Psoas muscle (tissue), 8 donors: ENCODE results near the gene EMCN. TPM values are rescaled to one million over a fixed set of nuclear protein-coding genes. Genes with fewer than 3 reads are reported as not detected.
"Not testable (repeated sequence)": the region's sequence is repeated elsewhere in the genome, so short reads cannot be mapped to it uniquely, and the experiment has no call there.

Experiments used
- ATAC-seq, 4 donors: fragments of 200-7000 bp; cut with Tn5 transposase; one replicate each; pipeline ENCODE4 v1.9.1; 2020; ENCODE audit warnings: moderate library complexity in 3 of 4, mild to moderate bottlenecking in 2 of 4
- DNase-seq, 2 donors: peaks; one replicate each; pipeline ENCODE4 v3.0.0-alpha.2; 2020
- H3K27ac ChIP-seq: fragments of 200-600 bp; one replicate; pipeline ENCODE4 v1.8.0; 2022
- H3K27me3 ChIP-seq, 3 donors: fragments of 200-600 bp in 1 of 3; one replicate each; pipeline versions ENCODE4 v1.6.1 to v1.8.0; 2013 to 2022; ENCODE audit warnings: low read length in 2 of 3, mild to moderate bottlenecking in 2 of 3, moderate library complexity in 1 of 3; ENCODE audit not compliant: insufficient read depth in 3 of 3
- H3K36me3 ChIP-seq, 2 donors: fragments of 200-600 bp in 1 of 2; one replicate each; pipeline versions ENCODE4 v1.6.1 to v1.8.0; 2013 to 2022; ENCODE audit warnings: low read depth in 1 of 2, mild to moderate bottlenecking in 1 of 2, moderate library complexity in 1 of 2; ENCODE audit not compliant: insufficient read depth in 1 of 2
- H3K4me1 ChIP-seq: fragments of 200-600 bp; one replicate; pipeline ENCODE4 v1.8.0; 2022
- H3K4me3 ChIP-seq: fragments of 200-600 bp; one replicate; pipeline ENCODE4 v1.8.0; 2022; ENCODE audit warnings: mild to moderate bottlenecking
- H3K9me3 ChIP-seq: fragments of 200-600 bp; one replicate; pipeline ENCODE4 v1.8.0; 2022
- WGBS, 3 donors: extraction: QIAGEN DNeasy Blood & Tissue Kit; methylation state at CpG; one replicate each; pipeline versions ENCODE4 v1.1.6 to v1.1.7; 2013; 5-methylcytosine and 5-hydroxymethylcytosine counted together
- intact Hi-C, 2 donors: fragments of 100-400 bp; cut with DNase I; formaldehyde crosslinking; loops; one replicate each; pipeline versions ENCODE4 v1.11.0 to v1.14.2; 2022
- polyA plus RNA-seq, 3 donors: library from polyadenylated mRNA; stranded (reverse); fragments of 200-250 nt; gene quantifications; one replicate each; pipeline ENCODE4 v1.2.3, GENCODE V29; 2013
- total RNA-seq, 4 donors: library from RNA; stranded (reverse); fragmentation: NEBNext Ultra II Directional in 2 of 4; extraction: Animal tissue kit (Norgen Biotek cat#: 25700) in 2 of 4; gene quantifications; one replicate each; pipeline versions ENCODE4 v1.2.1 to v1.2.4, GENCODE V29; 2021 to 2023
- TF ChIP-seq, protein P1 (sequence below): fragments of 200-600 bp; IDR thresholded peaks from one replicate; pipeline ENCODE4 v1.8.0; 2022; ENCODE audit warnings: antibody characterized with exemption
- donor health status: healthy with polysubstance abuse.
- donor health status: DM: no; HTN: no; CAD: no; lungs with moderate emphysema.
- donor health status: Bipolar disorder and iron deficiency.
- donor health status: healthy.
- donor health status: DM: yes; HTN: yes; CAD: no.
- donor health status: DM: no; HTN: no; CAD: no.
- donor health status: DM: no; HTN: no; CAD: no.
- donor health status: DM: yes; HTN: yes; CAD: no.

EMCN gene
- total and polyA plus RNA-seq, 7 donors = 7.8 to 25.0 (median 10.8) TPM

DNA sequence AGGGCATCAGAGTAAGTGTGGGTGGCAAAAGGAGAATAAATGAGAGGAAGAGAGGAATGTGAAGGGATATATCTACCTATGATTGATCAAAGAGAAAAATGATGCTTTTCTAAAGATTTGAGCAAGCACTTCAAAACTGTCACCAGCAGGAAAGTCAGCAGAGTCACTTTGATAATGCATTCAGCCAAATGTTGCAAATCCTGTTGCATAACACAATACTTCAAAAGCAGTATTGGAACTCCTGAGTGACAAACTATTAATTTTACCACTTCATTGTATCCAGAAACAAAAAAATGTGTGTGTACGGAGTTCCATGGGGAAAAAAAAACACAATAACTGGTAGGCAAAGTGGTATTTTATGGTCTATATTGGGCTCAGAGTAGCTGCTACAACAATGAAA is 160.3 kb downstream of the EMCN start:
- H3K27ac ChIP-seq = no peak overlapping the region
- TF ChIP-seq, protein P1, sequence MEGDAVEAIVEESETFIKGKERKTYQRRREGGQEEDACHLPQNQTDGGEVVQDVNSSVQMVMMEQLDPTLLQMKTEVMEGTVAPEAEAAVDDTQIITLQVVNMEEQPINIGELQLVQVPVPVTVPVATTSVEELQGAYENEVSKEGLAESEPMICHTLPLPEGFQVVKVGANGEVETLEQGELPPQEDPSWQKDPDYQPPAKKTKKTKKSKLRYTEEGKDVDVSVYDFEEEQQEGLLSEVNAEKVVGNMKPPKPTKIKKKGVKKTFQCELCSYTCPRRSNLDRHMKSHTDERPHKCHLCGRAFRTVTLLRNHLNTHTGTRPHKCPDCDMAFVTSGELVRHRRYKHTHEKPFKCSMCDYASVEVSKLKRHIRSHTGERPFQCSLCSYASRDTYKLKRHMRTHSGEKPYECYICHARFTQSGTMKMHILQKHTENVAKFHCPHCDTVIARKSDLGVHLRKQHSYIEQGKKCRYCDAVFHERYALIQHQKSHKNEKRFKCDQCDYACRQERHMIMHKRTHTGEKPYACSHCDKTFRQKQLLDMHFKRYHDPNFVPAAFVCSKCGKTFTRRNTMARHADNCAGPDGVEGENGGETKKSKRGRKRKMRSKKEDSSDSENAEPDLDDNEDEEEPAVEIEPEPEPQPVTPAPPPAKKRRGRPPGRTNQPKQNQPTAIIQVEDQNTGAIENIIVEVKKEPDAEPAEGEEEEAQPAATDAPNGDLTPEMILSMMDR = no peak
- H3K27me3 ChIP-seq = no peaks in the 10 kb centered on the region
- no peak overlapping the region for H3K4me3 ChIP-seq
- ATAC-seq (no peak), DNase-seq (no peak)
- H3K36me3 ChIP-seq = no peaks in the 10 kb centered on the region
- H3K9me3 ChIP-seq = peaks cover 4% of the 10 kb centered on the region
- intact Hi-C loops = no loop called here
- H3K4me1 ChIP-seq = peaks cover 3% of the 10 kb centered on the region
- WGBS, 3 donors = 95 to 100% (median 97%) methylated on average over 1 of the region's 1 CpG

DNA sequence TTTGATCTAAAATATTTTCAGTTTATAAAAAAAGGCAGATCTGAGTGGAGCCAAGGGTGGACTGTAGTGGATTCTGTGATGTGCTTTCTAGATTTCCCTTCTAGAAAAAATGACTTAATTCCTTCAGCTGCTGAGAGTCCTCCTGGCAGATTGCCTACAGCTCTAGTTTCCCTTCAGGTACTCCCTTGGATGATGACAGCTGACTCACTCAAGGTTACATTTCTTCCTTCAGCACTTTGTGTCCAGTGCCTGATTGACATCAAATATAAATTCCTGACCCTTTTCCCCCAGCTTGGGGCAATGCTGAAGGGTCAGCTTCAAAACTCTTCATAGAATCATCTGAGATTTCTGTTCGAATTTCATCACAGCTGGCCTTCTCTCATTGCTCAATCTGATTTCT is 161.7 kb downstream of the EMCN start:
- ATAC-seq (peak in 3 of 4 donors; percentile 50 to 85 (median 68)), DNase-seq (no peak)
- Histone ChIP-seq H3K9me3 (peaks cover 4% of the 10 kb centered on the region), H3K36me3 (no peaks in the 10 kb centered on the region), H3K4me1 (peaks cover 3% of the 10 kb centered on the region), H3K4me3 (no peak overlapping the region), H3K27ac (no peak overlapping the region), H3K27me3 (no peaks in the 10 kb centered on the region)
- intact Hi-C loops = no loop called here
- TF ChIP-seq, protein P1 = no peak
- 67 to 95% (median 77%) methylated on average over 1 of the region's 1 CpG for WGBS, 3 donors

DNA sequence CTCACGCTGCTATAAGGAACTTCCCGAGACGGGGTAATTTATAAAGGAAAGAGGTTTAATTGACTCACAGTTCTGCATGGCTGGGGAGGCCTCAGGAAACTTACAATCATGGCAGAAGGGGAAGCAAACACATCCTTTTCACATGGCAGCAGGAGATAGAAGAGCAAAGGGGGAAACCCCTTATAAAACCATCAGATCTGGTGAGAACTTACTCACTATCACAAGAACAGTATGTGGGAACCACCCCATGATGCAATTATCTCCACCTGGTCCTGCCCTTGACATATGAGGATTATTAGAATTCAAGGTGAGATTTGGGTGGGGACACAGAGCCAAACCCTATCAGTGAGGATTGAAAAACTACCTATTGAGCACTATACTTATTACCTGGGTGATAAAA is 165.5 kb downstream of the EMCN start:
- H3K4me1 ChIP-seq, H3K27me3 ChIP-seq, H3K27ac ChIP-seq, H3K4me3 ChIP-seq, ATAC-seq, H3K36me3 ChIP-seq, DNase-seq, intact Hi-C loops, H3K9me3 ChIP-seq: not testable (repeated sequence)
- WGBS, 3 donors = 96 to 100% (median 98%) methylated on average over 3 of the region's 3 CpGs

DNA sequence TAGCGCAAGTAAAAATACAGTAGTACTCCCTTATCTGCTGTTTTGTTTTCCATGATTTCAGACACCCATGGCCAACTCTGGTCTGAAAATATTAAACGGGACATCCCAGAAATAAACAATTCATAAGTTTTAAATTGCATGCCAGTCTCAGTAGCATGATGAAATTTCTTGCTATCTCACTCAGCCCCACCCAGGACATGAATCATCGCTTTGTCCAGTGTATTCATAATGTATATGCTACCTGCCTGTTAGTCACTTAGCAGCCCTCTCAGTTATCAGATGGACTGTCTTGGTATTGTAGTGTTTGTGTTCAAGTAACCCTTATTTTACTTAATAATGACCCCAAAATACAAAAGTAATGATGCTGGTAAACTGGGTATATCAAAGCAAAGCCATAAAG is 169.3 kb downstream of the EMCN start:
- Histone ChIP-seq H3K27ac (no peak overlapping the region), H3K4me1 (no peaks in the 10 kb centered on the region)
- WGBS, 3 donors = 75 to 96% (median 94%) methylated on average over 3 of the region's 3 CpGs

GRCh38 chr4:100347241-100347640 is 170.6 kb downstream of the EMCN start:
- Histone ChIP-seq H3K27ac (no peak overlapping the region), H3K9me3 (no peaks in the 10 kb centered on the region), H3K4me3 (no peak overlapping the region), H3K27me3 (no peaks in the 10 kb centered on the region), H3K36me3 (no peaks in the 10 kb centered on the region), H3K4me1 (no peaks in the 10 kb centered on the region)
- 80 to 96% (median 95%) methylated on average over 1 of the region's 1 CpG for WGBS, 3 donors
- intact Hi-C loops = no loop called here
- ATAC-seq = no peak
- no peak for DNase-seq
- TF ChIP-seq, protein P1 = no peak

More for the DNA sequence above, 169.3 kb downstream of the EMCN start:
- no peaks in the 10 kb centered on the region for H3K36me3 ChIP-seq
- ATAC-seq (no peak), DNase-seq (no peak)
- H3K4me3 ChIP-seq = no peak overlapping the region
- H3K9me3 ChIP-seq = no peaks in the 10 kb centered on the region
- TF ChIP-seq, protein P1 = no peak
- no peaks in the 10 kb centered on the region for H3K27me3 ChIP-seq
- intact Hi-C loops = no loop called here
